ENCODE data around the gene DTX4.

DTX4 gene

DNA sequence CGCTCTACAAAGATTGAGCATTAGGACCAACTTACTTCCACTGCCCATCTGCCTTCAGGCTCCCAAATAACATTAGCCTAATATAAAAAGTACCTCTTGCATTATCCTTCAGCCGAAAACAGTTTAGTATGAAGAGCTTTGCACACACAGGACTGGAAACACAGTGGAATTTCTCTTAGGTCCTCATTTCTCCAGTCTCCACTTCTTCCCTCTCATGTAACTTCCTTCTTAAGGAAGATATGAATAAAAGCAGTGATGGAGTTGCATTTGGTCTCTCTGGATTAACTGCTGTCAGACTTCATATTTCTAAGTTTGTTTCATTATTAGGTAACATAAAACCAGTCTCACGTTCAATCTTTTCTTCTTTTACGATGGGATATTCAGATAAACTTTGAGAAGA is 46.4 kb downstream of the DTX4 start:
- no peaks in the 10 kb centered on the region for H3K36me3 ChIP-seq (ENCODE audit: insufficient read depth, low read length)
- H3K79me2 ChIP-seq (ENCODE audit: insufficient read depth, low read length), result no peaks in the 10 kb centered on the region
- no peaks in the 10 kb centered on the region for H3K27me3 ChIP-seq (ENCODE audit: insufficient read depth, low read length, poor library complexity, severe bottlenecking)
- TF ChIP-seq EZH2phosphoT487 (IDR thresholded peaks at IDR 0.05; ENCODE audit: borderline replicate concordance), result no peak
- TF ChIP-seq, protein P1, sequence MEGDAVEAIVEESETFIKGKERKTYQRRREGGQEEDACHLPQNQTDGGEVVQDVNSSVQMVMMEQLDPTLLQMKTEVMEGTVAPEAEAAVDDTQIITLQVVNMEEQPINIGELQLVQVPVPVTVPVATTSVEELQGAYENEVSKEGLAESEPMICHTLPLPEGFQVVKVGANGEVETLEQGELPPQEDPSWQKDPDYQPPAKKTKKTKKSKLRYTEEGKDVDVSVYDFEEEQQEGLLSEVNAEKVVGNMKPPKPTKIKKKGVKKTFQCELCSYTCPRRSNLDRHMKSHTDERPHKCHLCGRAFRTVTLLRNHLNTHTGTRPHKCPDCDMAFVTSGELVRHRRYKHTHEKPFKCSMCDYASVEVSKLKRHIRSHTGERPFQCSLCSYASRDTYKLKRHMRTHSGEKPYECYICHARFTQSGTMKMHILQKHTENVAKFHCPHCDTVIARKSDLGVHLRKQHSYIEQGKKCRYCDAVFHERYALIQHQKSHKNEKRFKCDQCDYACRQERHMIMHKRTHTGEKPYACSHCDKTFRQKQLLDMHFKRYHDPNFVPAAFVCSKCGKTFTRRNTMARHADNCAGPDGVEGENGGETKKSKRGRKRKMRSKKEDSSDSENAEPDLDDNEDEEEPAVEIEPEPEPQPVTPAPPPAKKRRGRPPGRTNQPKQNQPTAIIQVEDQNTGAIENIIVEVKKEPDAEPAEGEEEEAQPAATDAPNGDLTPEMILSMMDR (conservative IDR thresholded peaks at IDR 0.05; ENCODE audit: low read length), result no peak
- no peaks in the 10 kb centered on the region for H3F3A ChIP-seq (ENCODE audit: low read depth)
- H2AFZ ChIP-seq (ENCODE audit: low read length), result no peak overlapping the region
- H3K4me1 ChIP-seq (ENCODE audit: insufficient read depth, low read length, poor library complexity, severe bottlenecking), result peaks cover 7% of the 10 kb centered on the region
- no peak overlapping the region for H3K4me2 ChIP-seq (ENCODE audit: low read depth, low read length, poor library complexity, severe bottlenecking)
- no peaks in the 10 kb centered on the region for H4K20me1 ChIP-seq (ENCODE audit: insufficient read depth, low read length, poor library complexity, severe bottlenecking)
- H3K9ac ChIP-seq (ENCODE audit: low read depth, low read length, poor library complexity, severe bottlenecking), result no peak overlapping the region
- no peaks in the 10 kb centered on the region for H3K9me3 ChIP-seq (ENCODE audit: insufficient read depth, low read depth, low read length)
- no peaks in the 10 kb centered on the region for H3K9me2 ChIP-seq (replicated peaks; ENCODE audit: low read depth, low read length)
- no peak overlapping the region for H3K4me3 ChIP-seq (ENCODE audit: low read length, poor library complexity, severe bottlenecking)

DNA sequence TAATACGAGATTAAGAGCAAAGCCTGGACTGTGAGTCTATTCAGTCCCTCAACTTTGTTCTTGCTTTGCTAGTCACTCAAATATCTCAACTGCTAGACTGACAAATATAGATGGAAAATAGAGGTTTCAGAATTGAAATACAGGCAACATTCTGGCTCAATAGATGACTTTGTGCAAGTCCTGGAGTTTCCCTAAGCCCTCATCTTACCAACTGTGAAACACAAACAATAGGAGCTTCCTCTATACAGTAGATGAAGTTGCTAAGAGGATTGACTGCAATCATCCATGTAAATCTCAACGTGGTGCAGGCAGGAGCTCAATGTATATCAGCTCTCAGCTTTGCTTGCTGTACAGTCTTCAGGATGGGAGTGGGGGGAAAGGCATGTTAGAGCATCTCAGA is 47.0 kb downstream of the DTX4 start:
- no peaks in the 10 kb centered on the region for H3K9me3 ChIP-seq (ENCODE audit: insufficient read depth, low read depth, low read length)
- no peaks in the 10 kb centered on the region for H3K27me3 ChIP-seq (ENCODE audit: insufficient read depth, low read length, poor library complexity, severe bottlenecking)
- no peak overlapping the region for H3K4me3 ChIP-seq (ENCODE audit: low read length, poor library complexity, severe bottlenecking)
- H4K20me1 ChIP-seq (ENCODE audit: insufficient read depth, low read length, poor library complexity, severe bottlenecking), result no peaks in the 10 kb centered on the region
- no peak overlapping the region for H3K4me2 ChIP-seq (ENCODE audit: low read depth, low read length, poor library complexity, severe bottlenecking)
- no peak for TF ChIP-seq EZH2phosphoT487 (IDR thresholded peaks at IDR 0.05; ENCODE audit: borderline replicate concordance)
- TF ChIP-seq, protein P1 (conservative IDR thresholded peaks at IDR 0.05; ENCODE audit: low read length), result no peak
- no peak overlapping the region for H2AFZ ChIP-seq (ENCODE audit: low read length)
- H3K9ac ChIP-seq (ENCODE audit: low read depth, low read length, poor library complexity, severe bottlenecking), result no peak overlapping the region
- H3K79me2 ChIP-seq (ENCODE audit: insufficient read depth, low read length), result no peaks in the 10 kb centered on the region
- no peaks in the 10 kb centered on the region for H3F3A ChIP-seq (ENCODE audit: low read depth)
- no peaks in the 10 kb centered on the region for H3K9me2 ChIP-seq (replicated peaks; ENCODE audit: low read depth, low read length)
- peaks cover 7% of the 10 kb centered on the region for H3K4me1 ChIP-seq (ENCODE audit: insufficient read depth, low read length, poor library complexity, severe bottlenecking)
- no peaks in the 10 kb centered on the region for H3K36me3 ChIP-seq (ENCODE audit: insufficient read depth, low read length)

DNA sequence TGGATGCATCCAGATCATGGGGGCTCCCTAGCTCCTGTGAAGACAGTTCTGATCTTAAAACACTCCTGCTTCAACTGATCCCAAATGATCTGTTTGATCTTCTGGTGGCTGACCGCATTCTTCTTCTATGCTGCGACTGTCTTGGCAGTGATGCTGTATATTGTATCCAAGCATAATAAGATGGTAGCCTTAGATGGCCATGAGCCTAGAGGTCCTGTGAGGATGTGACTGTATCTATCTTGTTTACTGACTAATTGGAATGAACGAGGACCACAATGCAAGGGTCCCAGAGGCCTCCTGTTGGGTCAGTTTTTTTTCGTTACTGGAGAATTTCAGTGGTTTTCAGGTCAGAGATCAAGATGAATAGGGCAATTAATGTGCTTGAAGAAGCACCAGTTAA is 47.9 kb downstream of the DTX4 start:
- Histone ChIP-seq H3K27me3 (ENCODE audit: insufficient read depth, low read length, poor library complexity, severe bottlenecking) (no peaks in the 10 kb centered on the region), H3K9me3 (ENCODE audit: insufficient read depth, low read depth, low read length) (no peaks in the 10 kb centered on the region), H3K9me2 (replicated peaks; ENCODE audit: low read depth, low read length) (no peaks in the 10 kb centered on the region), H3K36me3 (ENCODE audit: insufficient read depth, low read length) (no peaks in the 10 kb centered on the region), H3K79me2 (ENCODE audit: insufficient read depth, low read length) (no peaks in the 10 kb centered on the region), H3K9ac (ENCODE audit: low read depth, low read length, poor library complexity, severe bottlenecking) (no peak overlapping the region), H2AFZ (ENCODE audit: low read length) (no peak overlapping the region), H3K4me1 (ENCODE audit: insufficient read depth, low read length, poor library complexity, severe bottlenecking) (peaks cover 7% of the 10 kb centered on the region), H4K20me1 (ENCODE audit: insufficient read depth, low read length, poor library complexity, severe bottlenecking) (no peaks in the 10 kb centered on the region), H3K4me2 (ENCODE audit: low read depth, low read length, poor library complexity, severe bottlenecking) (no peak overlapping the region), H3F3A (ENCODE audit: low read depth) (no peaks in the 10 kb centered on the region), H3K4me3 (ENCODE audit: low read length, poor library complexity, severe bottlenecking) (no peak overlapping the region)
- no peak for TF ChIP-seq EZH2phosphoT487 (IDR thresholded peaks at IDR 0.05; ENCODE audit: borderline replicate concordance)
- TF ChIP-seq, protein P1 (conservative IDR thresholded peaks at IDR 0.05; ENCODE audit: low read length), result no peak

Measured in Loucy (cell line).